Retina (tissue), 1 donor: ENCODE data around the gene RCBTB1.

Experiments
- DNase-seq: peaks from one replicate; pipeline ENCODE4 v3.0.0-alpha.2; 2016

Gene RCBTB1

GRCh38 chr13:49553888-49554287, 31.5 kb downstream of the RCBTB1 start:
- no peak for DNase-seq

DNA sequence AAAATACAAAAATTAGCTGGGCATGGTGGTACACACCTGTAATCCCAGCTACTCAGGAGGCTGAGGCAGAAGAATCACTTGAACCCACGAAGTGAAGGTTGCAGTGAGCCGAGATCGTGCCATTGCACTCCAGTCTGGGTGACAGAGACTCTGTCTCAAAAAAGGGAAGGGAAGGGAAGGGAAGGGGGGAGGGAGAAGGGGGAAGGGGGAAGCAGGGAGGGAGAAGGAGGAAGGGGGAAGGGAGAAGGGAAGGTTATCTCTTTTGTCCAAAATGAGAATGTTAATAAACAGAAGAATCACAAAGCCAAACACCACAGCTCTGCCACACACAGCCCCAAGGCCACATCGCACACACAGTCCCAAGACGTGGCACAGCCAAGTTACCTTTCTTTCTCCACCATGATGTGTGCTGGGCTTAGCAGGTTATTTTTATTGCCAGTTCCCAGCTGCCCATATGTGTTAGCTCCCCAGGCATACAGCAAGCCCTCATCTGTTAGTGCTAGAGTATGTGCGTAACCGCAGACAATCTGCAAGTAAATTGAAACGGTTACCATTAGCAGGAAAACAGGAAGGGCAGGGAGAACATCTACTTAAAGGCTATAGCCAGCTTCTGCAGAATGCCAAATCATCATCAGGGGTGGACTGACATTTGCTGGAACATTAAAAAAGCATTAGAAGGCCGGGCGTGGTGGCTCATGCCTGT, 34.3 kb downstream of the RCBTB1 start:
- no peak for DNase-seq

DNA sequence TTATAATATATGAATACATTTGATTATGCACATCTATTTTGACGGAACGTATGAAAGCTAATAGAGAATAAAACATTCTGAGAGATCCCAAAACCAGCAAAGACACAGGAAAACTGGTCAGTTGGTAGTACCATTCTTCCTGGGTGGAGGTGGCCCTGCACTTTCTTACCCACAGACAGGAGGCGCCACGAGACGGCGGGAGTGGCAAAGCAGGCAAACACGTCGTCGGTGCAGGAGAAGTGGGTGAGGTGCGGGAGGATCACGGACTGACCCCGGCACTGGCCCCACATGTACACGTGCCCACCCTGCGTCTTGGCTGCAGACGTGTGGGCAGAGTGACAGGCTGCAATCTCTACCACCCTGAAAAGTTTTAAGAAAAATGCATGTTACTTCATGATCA, 36.1 kb downstream of the RCBTB1 start:
- DNase-seq, result no peak

- peak; percentile 30 for DNase-seq
These were observed 38.8 kb downstream of the RCBTB1 start for GRCh38 chr13:49546561-49546960.

- no peak for DNase-seq
These were observed 39.7 kb downstream of the RCBTB1 start for GRCh38 chr13:49545661-49546060.

DNA sequence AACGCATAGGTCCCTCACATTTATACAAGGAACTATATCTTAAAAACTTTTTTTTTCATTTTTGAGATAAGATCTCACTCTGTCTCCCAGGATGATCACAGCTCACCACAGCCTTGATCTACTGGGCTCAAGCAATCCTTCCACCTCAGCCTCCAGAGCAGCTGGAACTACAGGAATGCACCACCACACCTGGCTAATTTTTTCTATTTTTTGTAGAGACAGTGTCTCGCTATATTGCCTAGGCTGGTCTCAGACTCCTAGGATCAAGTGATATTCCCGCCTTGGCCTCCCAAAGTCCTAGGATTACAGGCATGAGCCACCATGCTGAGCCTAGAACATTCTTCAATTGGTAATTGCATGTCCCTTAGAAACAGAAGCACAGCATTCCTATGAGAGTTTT, 41.7 kb downstream of the RCBTB1 start:
- no peak for DNase-seq

DNA sequence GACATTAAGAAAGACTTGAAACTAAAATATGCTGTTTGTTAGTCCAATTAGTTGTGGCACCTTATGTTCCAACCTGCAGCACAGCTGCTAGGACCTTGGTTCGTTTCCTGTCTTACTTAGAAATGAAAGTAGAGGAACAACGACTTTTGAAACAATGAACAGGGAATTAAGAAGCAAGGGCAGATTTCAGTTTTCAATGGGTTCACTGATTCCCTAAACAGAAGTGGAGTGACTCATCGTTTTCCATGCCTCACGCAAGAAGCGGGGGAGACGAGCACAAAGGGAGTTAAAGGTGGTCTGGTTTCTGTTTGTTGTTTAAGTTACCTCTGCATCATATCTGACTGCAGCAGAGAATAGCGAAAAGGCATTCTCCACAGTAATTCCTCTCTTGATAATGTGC, 44.8 kb downstream of the RCBTB1 start:
- DNase-seq, result no peak

GRCh38 chr13:49539746-49540145, 45.6 kb downstream of the RCBTB1 start:
- no peak for DNase-seq

DNA sequence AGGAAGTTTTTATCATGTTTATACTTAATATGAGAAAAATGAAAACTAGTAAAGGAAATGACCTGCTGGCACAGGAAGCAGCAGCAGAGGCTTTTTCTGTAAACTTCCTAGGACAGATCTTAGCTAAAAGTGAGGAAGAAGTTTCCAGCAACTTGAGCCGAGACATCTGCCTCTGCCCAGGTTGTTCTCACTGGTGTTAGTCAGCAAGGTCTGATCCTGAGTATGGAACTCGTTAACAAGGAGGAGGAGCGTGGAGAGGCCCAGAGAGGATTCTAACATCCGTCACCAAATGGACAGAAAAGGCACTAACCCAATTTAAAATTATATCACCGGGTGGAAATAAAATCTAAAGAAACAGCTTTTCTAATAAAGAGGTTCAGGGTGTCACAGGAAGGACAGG, 46.0 kb downstream of the RCBTB1 start:
- DNase-seq, result no peak

GRCh38 chr13:49538404-49538803, 47.0 kb downstream of the RCBTB1 start:
- DNase-seq, result no peak

- DNase-seq, result no peak
These were observed 49.0 kb downstream of the RCBTB1 start for GRCh38 chr13:49536144-49536873.

GRCh38 chr13:49533591-49534269, 51.6 kb downstream of the RCBTB1 start:
- no peak for DNase-seq

DNA sequence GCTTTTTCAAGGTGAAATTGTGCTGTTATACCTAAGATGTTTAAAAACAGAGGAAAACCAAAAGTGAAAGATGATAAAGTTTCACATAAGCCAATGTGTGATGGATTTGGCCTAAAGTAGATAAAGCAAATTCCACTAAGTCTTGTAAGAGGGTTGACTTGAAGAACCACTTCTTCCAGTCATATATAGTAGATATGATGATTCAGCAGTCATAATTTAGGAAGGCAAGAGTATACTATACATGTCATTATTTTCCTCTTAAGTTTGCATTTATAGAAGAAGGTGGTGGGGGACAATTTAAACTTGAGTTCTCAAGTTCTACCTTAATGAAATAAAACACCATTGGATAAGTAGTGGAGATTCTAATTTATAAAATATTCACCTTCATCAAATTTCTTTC, 52.3 kb downstream of the RCBTB1 start:
- no peak for DNase-seq

GRCh38 chr13:49532593-49532992, 52.8 kb downstream of the RCBTB1 start:
- no peak for DNase-seq

DNA sequence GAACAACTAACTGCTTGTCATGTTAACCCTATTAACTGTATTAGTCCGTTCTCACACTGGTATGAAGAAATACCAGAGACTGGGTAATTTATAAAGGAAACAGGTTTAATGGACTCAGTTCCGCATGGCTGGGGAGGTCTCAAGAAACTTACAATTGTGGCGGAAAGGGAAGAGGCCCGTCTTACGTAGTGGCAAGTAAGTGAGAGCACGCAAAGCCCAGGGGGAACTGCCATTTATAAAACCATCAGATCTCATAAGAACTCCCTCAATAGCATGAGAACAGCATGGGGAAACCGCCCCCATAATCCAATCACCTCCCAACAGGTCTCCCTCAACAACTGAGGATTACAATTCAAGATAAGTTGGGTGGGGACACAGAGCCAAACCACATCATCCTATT, 54.9 kb downstream of the RCBTB1 start:
- no peak for DNase-seq

DNA sequence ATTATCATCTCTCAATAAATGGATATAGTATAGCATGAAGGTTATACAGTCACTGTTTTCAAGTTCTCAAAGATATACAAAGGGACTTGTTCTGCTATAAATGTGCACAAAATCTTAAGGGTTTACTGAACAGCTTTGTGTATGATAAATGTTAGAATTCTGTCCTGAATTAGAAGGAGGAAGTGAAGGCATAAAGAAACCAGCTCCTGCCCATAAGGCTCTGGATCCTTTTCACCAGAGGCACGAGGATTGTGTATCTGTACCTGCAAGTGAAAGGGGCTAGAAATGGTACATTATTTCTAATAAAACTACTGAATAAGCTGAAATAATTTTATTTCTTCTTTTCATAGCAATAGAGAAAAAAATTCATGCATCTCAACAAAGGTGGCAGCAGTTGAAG, 57.2 kb downstream of the RCBTB1 start:
- DNase-seq, result no peak

- no peak for DNase-seq
These were observed 58.2 kb downstream of the RCBTB1 start for GRCh38 chr13:49527123-49527522.

DNA sequence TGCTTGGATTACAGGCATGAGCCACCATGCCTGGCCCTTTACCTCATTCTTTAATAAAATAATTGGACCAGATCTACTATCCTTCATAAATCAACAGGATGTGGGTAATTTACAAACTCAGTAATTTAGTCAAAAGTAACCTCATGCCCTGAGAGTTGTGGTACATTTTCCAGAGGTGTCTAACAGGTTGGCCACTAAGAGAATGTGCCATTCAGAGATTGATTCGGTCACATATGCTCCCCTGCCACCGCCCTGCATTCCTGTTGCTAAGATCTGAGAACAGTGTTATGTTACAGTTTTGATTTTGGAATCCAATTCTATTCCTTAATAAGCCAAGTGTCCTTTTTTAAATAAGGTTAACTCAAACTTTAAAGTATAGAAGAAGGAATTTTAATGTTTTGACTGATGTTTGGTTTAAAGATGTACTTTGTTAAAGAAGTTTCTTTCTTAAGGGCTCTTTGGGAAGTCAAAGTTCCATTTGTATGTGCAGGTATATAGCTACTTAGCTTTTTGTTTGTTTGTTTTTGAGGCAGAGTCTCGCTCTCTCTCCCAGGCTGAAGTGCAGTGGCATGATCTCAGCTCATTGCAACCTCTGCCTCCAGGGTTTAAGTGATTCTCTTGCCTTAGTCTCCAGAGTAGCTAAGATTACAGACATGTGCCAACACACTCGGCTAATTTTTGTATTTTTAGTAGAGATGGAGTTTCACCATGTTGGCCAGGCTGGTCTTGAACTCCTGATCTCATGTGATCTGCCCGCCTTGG, 60.4 kb downstream of the RCBTB1 start:
- no peak for DNase-seq

- no peak for DNase-seq
These were observed 64.1 kb downstream of the RCBTB1 start for GRCh38 chr13:49521224-49521623.

- no peak for DNase-seq
These were observed 67.9 kb downstream of the RCBTB1 start for GRCh38 chr13:49517461-49517860.

GRCh38 chr13:49516467-49516866, 68.9 kb downstream of the RCBTB1 start:
- DNase-seq, result no peak

- DNase-seq, result no peak
These were observed 72.8 kb downstream of the RCBTB1 start for GRCh38 chr13:49512578-49512977.

DNA sequence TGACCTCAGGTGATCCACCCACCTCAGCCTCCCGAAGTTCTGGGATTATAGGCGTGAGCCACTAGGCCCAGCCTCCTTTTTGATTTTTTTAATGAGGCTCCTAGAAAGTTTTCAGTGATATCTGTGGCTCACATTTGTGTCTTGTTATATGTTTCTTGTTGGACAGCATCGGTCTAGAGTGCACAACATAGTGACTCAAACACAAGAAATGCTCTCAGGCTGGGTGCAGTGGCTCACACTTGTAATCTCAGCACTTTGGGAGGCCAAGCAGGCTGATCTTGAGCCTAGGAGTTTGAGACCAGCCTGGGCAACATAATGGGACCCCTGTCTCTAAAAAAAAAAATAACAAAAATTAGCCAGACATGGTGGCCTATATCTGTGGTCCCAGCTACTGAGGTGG, 81.4 kb downstream of the RCBTB1 start:
- no peak for DNase-seq
